UCSD-AML1 (cell line): ENCODE data around the gene KRTAP10-8.
"Not testable (repeated sequence)": the region's sequence is repeated elsewhere in the genome, so short reads cannot be mapped to it uniquely, and the experiment has no call there.

ENCODE experiments used
- DNase-seq: peaks from one replicate; lab custom pipeline; 2025; ENCODE audit not compliant: unreplicated experiment; lab: John Stamatoyannopoulos, UW

Gene KRTAP10-8

GRCh38 chr21:44579056-44579832 lies 32.6 kb upstream of the KRTAP10-8 start:
- no peak for DNase-seq

DNA sequence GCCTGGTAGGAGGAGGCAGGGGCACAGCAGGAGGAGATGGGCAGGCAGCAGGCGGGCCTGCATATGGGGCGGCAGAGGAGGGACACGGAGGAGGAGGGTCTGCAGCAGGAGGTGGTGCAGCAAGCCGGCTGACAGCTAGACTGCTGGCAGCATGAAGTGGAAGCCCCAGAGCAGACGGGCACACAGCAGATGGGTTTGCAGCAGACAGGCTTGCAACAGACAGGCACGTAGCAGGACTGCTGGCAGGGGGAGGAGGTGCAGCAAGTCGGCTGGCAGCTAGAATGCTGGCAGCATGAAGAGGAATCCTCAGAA lies 32.1 kb upstream of the KRTAP10-8 start:
- DNase-seq = no peak

GRCh38 chr21:44580231-44580821 lies 31.6 kb upstream of the KRTAP10-8 start, which contains the start of gene KRTAP10-5:
TSS of gene KRTAP10-5 (minus strand) at chr21:44580604. CDS start at chr21:44580578, 26 bp downstream.
- not testable (repeated sequence) for DNase-seq

GRCh38 chr21:44581158-44581557 lies 30.7 kb upstream of the KRTAP10-8 start:
- DNase-seq = no peak

GRCh38 chr21:44582055-44582454 lies 29.8 kb upstream of the KRTAP10-8 start:
- DNase-seq = no peak

- no peak for DNase-seq
These were observed 28.6 kb upstream of the KRTAP10-8 start for GRCh38 chr21:44583089-44583799.

- no peak for DNase-seq
These were observed 28.1 kb upstream of the KRTAP10-8 start for GRCh38 chr21:44583800-44584147.

- DNase-seq = no peak
These were observed 26.0 kb upstream of the KRTAP10-8 start for GRCh38 chr21:44585892-44586291.

DNA sequence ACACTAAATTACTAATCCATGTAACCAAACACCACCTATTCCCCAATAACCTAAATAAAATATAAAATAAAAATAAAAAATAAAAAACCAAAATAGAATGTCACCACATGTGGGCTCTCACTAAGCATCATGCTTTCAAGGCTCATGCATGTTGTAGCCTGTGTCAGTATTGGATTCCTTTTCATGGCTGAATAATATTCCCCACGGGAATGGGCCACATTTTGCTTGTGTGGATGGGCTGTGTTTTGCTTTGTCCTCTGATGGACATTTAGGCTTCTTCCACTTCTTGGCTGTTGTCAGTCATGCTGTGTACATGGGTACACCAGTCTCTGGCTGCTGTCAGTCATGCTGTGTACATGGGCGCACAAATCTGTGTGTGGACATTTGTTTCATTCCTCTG lies 22.8 kb upstream of the KRTAP10-8 start:
- no peak for DNase-seq

- DNase-seq = no peak
These were observed 22.1 kb upstream of the KRTAP10-8 start for GRCh38 chr21:44589586-44590305.

GRCh38 chr21:44590311-44590721 lies 21.6 kb upstream of the KRTAP10-8 start:
- DNase-seq = no peak

DNA sequence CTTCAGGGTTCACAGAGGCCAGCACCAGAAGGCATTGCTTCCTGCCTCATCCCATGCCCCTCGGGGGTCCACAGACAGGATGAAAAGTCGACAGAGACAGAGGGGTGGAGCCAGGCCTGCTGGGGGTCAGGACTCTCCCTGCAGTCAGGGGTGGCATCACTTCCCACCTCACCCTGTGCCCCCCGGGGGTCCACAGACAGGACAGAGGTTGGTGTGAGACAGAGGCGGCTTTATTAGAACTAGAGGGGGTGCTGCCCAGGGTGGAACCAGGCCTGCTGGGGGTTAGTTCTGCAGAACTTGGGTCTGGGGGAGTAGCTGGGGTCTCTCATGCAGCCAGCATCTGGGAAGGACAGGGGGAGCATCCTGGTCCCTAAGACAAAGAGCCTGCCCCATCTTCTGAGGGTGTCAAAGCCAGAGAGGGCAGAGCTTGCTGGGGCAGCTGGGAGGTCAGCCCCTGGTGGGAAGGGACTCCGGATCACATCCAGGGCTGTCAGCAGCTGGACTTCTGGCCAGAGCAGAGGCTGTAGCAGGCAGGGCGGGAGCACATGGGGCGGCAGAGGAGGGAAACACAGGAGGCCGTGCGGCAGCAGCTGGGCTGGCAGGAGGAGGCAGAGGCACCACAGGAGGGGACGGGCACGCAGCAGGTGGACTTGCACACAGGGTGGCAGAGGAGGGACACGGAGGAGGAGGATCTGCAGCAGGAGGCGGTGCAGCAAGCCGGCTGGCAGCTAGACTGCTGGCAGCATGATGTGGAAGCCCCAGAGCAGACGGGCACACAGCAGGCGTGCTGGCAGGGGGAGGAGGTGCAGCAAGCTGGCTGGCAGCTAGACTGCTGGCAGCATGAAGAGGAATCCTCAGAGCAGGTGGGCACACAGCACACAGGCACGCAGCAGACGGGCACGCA lies 20.7 kb upstream of the KRTAP10-8 start:
- not testable (repeated sequence) for DNase-seq

DNA sequence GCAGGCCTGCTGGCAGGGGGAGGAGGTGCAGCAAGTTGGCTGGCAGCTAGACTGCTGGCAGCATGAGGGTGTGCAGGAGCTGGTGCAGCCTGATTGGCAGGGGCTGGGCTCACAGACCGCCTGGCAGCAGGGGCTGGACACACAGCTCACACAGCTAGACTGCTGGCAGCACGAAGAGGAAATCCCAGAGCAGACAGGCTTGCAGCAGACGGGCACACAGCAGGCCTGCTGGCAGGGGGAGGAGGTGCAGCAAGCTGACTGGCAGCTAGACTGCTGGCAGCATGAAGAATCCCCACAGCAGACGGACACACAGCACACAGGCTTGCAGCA lies 20.1 kb upstream of the KRTAP10-8 start:
- DNase-seq = not testable (repeated sequence)

DNA sequence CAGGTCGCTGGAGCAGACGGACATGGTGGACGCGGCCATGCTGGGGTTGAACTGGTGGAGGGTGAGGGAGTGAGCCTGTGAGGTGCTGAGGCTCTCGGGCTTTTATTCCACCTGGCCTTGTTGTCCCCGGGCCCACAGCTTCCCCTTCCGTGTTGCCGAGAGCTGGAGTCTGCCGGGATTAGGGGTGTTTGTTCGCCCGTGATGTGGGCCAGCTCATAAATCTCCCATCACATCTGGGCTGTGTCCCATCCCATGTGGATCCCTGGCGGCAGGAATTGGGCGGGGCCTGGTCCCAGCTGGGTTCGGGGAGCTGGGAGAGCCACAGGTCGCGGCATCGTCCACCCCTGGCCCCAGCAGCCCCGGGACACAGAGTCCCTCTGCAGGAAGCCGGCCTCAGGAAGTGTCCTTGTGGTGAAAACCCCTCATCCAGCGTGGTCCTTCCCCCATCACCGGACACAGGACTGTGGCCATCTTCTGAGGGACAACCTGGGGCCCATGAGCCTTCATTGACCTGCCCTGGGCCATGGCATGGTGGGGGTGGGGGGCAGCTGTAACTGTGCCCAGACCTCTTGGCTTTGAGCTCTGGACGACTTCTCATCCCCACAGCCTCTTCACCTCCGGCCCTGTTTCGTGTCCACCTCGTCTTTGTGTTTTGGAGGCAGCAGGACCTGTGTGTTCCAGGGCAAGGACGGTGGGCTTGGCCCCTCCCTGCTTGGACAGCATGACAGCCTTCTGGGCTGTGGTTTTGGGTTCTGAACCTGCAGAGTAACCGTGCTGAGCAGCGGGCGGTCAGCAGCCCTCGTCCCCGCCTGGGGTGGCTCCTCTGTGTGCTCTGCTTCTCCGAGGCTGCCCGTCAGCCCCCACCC lies 19.2 kb upstream of the KRTAP10-8 start, which contains the start of gene KRTAP10-6:
Gene KRTAP10-6, minus strand, starts transcription at position 60 of the 866 bp plus-strand sequence. Its CDS starts 21 bp downstream, at position 39.
- no peak for DNase-seq

DNA sequence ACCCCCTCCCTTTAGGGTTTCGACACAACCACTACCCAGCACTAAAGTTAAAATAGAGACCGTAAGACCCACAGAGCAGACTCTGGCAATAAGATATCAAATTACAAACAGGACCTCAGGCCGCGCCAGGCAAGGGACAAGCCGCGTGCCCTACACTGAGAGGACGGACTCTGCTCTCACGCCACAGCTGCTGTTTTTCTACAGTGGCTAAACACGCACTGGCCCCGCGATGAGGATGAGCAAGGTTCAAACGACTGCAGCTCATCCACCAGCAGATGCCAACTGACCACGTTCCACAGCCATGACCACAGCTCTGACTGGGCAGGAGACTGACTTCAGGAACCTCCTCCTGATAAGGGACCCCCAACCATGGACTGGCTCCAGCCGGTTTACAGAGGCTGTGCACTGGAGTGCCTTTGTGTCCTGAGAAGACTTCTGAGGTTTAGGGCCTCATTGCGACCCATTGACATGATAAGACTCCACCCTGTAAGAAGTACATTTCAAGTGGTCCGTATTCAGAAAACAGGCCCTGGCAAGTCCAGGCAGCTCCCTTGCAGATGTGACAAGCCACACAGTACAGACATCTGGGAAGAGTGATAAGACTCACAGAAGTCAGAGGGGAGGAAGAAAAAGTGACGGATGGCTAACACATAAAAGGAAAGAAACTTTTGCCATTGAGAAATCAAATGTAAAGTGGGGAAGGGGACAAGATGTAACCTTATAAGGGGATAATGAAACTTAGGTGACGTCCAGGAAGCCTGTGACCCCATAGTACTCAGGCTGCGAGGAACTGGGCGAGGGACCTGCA lies 18.1 kb upstream of the KRTAP10-8 start:
- DNase-seq = peak; percentile 38

- peak; percentile 29 for DNase-seq
These were observed 17.4 kb upstream of the KRTAP10-8 start for GRCh38 chr21:44594406-44594916.

DNA sequence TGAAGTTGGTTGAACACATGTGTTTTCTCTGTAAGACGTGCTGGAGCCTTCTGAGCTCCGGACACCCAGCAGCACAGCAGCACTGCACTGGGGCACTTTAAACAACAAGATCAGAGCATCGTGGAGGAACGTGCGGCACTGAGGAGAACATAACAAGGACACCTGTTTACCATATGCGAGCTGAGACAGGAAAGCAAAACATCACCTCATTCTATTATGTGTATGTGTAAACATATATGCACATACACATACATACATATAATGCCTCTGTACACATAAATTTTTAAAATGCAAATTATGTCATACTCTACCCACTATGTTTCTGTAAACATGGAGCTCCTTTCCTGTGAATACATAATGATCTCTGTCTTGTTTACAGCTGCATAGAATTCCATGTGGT lies 16.4 kb upstream of the KRTAP10-8 start:
- no peak for DNase-seq

DNA sequence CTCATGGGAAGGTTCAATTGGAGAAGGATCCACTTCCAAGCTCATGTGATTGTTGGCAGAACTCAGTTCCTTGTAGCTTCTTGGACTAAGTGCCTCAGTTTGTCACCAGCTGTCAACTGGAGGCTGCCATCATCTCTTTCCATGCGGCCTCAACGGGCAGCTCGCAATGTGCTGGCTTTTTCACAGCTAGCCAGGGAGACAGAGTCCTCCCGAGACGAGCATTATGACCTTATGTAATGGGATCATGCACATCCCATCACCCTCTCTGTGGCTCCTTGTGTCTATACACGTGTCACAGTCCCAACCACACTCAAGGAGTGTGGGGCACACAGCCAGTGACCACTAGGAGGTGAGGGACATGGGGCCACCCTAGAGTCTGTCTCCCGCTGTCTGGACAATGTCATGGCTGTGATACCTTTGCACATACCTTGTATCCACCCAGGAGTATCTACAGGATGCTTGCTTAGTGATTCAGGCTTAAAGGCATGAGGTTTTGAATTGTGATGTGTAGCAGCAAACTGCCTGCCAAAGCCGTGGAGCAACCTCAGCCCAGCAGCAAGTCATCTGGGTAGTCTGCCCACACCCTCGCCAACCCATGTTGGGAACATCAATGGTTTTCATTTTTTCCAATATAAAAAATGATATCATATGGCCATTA lies 15.7 kb upstream of the KRTAP10-8 start:
- no peak for DNase-seq
